ENCODE results near the gene C3orf70.

The C3orf70 gene

DNA sequence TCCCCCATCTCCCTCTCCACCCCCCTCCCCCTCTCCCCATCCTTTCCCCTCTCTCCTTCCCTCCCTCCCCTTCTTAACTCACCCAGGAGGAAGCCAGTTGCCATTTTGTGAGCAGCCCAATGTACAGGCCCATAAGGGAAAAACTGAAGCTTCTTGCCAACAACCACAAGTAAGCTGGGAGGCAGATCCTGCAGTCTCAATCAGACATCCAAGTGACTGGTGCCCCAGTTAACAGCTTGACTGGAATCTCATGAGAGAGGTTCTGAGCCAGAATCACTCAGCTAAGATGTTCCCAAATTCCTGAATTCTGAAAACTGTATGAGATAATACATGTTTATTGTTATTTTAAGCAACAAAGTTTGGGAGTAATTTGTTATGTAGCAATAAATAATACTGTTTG, 90.7 kb downstream of the C3orf70 start:
- TF ChIP-seq Cebpa-rat (IDR thresholded peaks at IDR 0.05): no peak
- Histone ChIP-seq H3K4me3 (no peak overlapping the region), H3K4me2 (no peak overlapping the region), H3K27ac (no peak overlapping the region), H3K27me3 (no peaks in the 10 kb centered on the region), H3K4me1 (peaks cover 3% of the 10 kb centered on the region; the same call in 1 of the 2 replicates), H4K20me1 (no peaks in the 10 kb centered on the region), H3K9ac (no peak overlapping the region), H3K36me3 (0 out of 2 replicates have a peak, but pooled peaks cover 8% of the 10 kb centered on the region), H3K9me3 (peaks cover 30% of the 10 kb centered on the region)

DNA sequence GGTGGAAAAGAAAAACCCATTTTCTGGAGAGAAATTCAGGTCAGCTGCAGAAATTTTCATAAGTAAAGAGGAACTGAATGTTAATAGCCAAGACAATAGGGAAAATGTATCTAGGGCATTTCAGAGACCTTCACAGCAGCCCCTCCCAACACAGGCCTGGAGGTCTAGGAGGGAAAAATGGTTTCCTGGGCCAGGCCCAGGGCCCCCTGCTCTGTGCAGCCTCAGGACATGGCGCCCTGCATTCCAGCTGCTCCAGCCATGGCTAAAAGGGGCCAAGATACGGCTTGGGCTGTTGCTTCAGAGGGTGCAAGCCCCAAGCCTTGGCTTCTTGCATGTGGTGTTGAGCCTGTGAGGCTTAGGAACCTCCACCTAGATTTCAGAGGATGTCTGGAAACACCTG, 92.2 kb downstream of the C3orf70 start:
- Histone ChIP-seq H3K4me2 (no peak overlapping the region), H3K4me1 (peaks cover 3% of the 10 kb centered on the region; the same call in 1 of the 2 replicates), H3K4me3 (no peak overlapping the region), H3K27me3 (no peaks in the 10 kb centered on the region), H3K27ac (no peak overlapping the region), H3K36me3 (peaks cover 13% of the 10 kb centered on the region; the same call in 1 of the 2 replicates), H3K9ac (no peak overlapping the region), H4K20me1 (no peaks in the 10 kb centered on the region), H3K9me3 (peaks cover 35% of the 10 kb centered on the region)
- TF ChIP-seq Cebpa-rat (IDR thresholded peaks at IDR 0.05): no peak

DNA sequence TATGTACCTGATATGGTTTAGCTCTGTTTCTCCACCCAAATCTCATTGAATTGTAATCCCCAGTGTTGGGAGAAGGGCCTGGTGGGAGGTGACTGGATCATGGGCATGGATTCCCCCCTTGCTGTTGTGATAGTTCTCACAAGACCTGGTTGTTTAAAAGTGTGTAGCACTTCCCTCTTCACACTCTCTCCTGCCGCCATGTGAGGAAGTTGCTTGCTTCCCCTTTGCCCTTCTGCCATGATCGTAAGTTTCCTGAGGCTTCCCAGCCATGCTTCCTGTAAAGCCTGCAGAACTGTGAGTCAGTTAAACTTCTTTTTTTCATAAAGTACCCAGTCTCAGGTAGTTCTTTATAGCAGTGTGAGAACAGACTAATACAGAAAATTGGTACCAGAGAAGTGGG, 93.1 kb downstream of the C3orf70 start:
- Histone ChIP-seq H3K4me2 (no peak overlapping the region), H3K4me1 (peaks cover 3% of the 10 kb centered on the region; the same call in 1 of the 2 replicates), H3K36me3 (peaks cover 17% of the 10 kb centered on the region; the same call in 1 of the 2 replicates)

DNA sequence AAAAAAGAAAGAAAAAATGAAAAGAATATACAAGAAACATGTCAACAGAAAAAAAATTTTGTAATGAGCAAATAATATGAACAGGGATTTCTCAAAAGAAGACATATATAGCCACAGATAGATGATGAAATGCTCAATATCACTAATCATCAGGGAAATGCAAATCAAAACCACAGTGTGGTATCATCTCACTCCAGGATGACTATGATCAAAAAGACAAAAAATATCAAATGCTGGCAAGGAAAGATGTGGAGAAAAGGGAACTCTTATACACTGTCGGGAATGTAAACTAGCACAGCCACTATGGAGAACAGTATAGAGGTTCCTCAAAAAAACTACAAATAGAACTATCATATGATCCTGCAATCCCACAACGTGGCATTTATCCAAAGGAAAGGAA, 94.1 kb downstream of the C3orf70 start:
- Histone ChIP-seq H3K27ac (no peak overlapping the region), H3K36me3 (peaks cover 25% of the 10 kb centered on the region), H3K9me3 (peaks cover 35% of the 10 kb centered on the region), H3K4me2 (no peak overlapping the region), H3K4me1 (peaks cover 3% of the 10 kb centered on the region; the same call in 1 of the 2 replicates), H3K9ac (no peak overlapping the region), H3K27me3 (no peaks in the 10 kb centered on the region), H4K20me1 (no peaks in the 10 kb centered on the region), H3K4me3 (no peak overlapping the region)
- TF ChIP-seq Cebpa-rat (IDR thresholded peaks at IDR 0.05): no peak

More for the DNA sequence above, 93.1 kb downstream of the C3orf70 start:
- H3K9ac ChIP-seq: no peak overlapping the region
- no peaks in the 10 kb centered on the region for H3K27me3 ChIP-seq
- TF ChIP-seq Cebpa-rat (IDR thresholded peaks at IDR 0.05): no peak
- peaks cover 35% of the 10 kb centered on the region for H3K9me3 ChIP-seq
- no peak overlapping the region for H3K4me3 ChIP-seq
- no peak overlapping the region for H3K27ac ChIP-seq
- H4K20me1 ChIP-seq: no peaks in the 10 kb centered on the region

DNA sequence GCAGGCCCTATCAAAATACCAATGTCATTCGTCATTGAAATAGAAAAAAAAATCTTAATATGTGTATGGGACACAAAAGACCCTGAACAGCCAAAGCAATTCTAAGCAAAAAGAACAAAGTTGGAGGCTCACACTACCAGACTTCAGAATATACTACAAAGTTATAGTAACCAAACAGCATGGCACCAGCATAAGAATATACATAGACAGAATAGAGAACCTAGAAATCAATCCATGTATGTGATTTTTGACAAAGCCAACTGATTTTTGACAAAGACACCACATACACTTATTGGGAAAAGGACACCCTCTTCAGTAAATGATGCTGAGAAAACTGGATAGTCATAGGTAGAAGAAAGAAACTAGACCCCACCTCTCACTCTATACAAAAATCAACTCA, 95.0 kb downstream of the C3orf70 start:
- peaks cover 3% of the 10 kb centered on the region; the same call in 1 of the 2 replicates for H3K4me1 ChIP-seq
- H3K36me3 ChIP-seq: peaks cover 35% of the 10 kb centered on the region
- no peaks in the 10 kb centered on the region for H3K27me3 ChIP-seq
- H3K4me2 ChIP-seq: no peak overlapping the region
- H3K9me3 ChIP-seq: peaks cover 35% of the 10 kb centered on the region
- no peak overlapping the region for H3K4me3 ChIP-seq
- no peaks in the 10 kb centered on the region for H4K20me1 ChIP-seq
- no peak overlapping the region for H3K9ac ChIP-seq
- no peak overlapping the region for H3K27ac ChIP-seq
- TF ChIP-seq Cebpa-rat (IDR thresholded peaks at IDR 0.05): no peak

DNA sequence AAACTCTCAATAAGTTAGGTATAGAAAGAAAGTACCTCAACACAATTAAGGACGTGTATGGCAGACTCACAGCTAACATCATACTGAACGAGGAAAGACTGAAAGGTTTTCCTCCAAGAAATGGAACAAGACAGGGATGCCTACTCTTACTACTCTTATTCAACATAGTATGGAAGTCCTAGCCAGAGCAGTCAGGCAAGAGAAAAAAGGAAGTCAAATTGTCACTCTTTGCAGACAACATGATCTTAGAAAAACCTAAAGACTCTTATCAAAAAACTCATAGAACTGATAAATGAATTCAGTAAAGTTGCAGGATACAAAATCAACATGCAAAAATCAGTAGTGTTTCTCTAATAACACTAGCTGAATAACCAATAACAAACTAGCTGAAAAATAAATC, 96.0 kb downstream of the C3orf70 start:
- Histone ChIP-seq H3K4me3 (no peak overlapping the region), H3K4me1 (peaks cover 3% of the 10 kb centered on the region; the same call in 1 of the 2 replicates), H4K20me1 (no peaks in the 10 kb centered on the region), H3K36me3 (peaks cover 44% of the 10 kb centered on the region), H3K9me3 (peaks cover 35% of the 10 kb centered on the region), H3K27me3 (no peaks in the 10 kb centered on the region), H3K9ac (no peak overlapping the region), H3K27ac (no peak overlapping the region), H3K4me2 (no peak overlapping the region)
- TF ChIP-seq Cebpa-rat (IDR thresholded peaks at IDR 0.05): no peak

DNA sequence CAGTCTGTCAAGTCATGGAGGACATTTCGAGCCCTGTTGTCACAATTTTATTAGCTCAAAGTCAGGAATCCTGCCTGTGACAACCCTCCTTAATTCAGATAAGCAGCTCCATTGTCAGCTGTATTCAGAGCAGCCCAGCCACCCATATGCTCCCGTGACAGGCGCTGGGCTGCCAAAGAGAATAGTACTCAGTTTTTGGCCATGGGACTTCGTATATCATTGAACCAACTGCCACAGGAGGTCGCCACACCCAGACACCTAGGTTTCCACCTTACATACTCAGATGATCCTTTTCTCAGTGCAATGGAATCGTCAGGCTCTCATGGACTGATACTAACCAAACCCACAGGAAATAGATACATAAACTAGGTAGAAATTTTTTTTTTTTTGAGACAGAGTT, 100.2 kb downstream of the C3orf70 start:
- Histone ChIP-seq H3K4me3 (no peak overlapping the region), H3K36me3 (peaks cover 79% of the 10 kb centered on the region), H3K4me2 (no peak overlapping the region), H3K27me3 (no peaks in the 10 kb centered on the region), H3K27ac (no peak overlapping the region), H3K4me1 (no peaks in the 10 kb centered on the region), H3K9ac (no peak overlapping the region), H3K9me3 (peaks cover 10% of the 10 kb centered on the region), H4K20me1 (no peaks in the 10 kb centered on the region)
- no peak for TF ChIP-seq Cebpa-rat (IDR thresholded peaks at IDR 0.05)

DNA sequence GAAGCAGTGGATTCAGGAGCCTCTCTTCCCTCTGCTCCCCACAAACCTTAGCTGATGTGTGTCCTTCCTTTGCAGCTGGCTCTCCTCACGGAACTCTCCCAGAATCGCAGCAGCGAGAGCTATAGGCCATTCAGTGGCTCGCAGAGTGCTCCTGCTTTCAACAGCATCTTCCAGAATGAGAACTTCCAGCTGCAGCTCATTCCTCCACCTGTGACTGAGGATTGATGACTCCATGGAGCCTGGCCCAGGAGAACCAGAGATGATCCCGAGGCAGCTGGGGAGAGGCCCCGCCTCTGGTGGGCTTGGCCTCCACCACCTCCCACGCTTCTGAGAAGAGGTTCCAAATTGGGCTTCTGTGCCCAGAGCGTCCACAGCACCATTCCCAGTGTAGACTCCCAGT, 101.1 kb downstream of the C3orf70 start:
- Histone ChIP-seq H3K27me3 (no peaks in the 10 kb centered on the region), H3K9ac (no peak overlapping the region), H3K36me3 (peaks cover 86% of the 10 kb centered on the region), H3K4me2 (no peak overlapping the region), H3K27ac (no peak overlapping the region), H3K9me3 (peaks cover 5% of the 10 kb centered on the region; the same call in 1 of the 2 replicates), H3K4me3 (no peak overlapping the region), H3K4me1 (no peaks in the 10 kb centered on the region), H4K20me1 (no peaks in the 10 kb centered on the region)
- TF ChIP-seq Cebpa-rat (IDR thresholded peaks at IDR 0.05): no peak

DNA sequence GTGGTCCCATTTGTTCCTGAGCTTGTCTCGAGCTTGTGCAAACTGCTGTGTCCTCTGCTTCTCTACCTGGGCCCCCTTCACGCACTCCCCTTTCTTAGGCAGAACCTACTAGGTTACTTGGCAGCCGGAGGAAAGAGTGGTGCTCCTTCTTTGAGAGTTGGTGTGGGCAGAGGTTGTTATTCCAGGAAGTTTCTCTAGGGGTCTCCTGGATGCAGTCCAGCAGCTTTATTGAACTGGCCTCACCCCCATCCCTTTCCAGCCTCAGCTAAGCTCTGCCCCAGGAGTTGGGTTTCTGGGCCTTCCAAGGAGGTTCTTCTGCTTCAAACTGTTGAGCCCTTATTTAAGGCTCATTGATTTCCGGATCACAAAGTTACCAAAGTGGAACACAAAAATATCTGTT, 103.2 kb downstream of the C3orf70 start:
- peaks cover 79% of the 10 kb centered on the region for H3K36me3 ChIP-seq
- no peak overlapping the region for H3K27ac ChIP-seq
- no peaks in the 10 kb centered on the region for H4K20me1 ChIP-seq
- no peak overlapping the region for H3K4me3 ChIP-seq
- H3K9ac ChIP-seq: no peak overlapping the region
- H3K27me3 ChIP-seq: no peaks in the 10 kb centered on the region
- H3K4me1 ChIP-seq: no peaks in the 10 kb centered on the region
- no peak overlapping the region for H3K4me2 ChIP-seq
- H3K9me3 ChIP-seq: no peaks in the 10 kb centered on the region
- no peak for TF ChIP-seq Cebpa-rat (IDR thresholded peaks at IDR 0.05)

DNA sequence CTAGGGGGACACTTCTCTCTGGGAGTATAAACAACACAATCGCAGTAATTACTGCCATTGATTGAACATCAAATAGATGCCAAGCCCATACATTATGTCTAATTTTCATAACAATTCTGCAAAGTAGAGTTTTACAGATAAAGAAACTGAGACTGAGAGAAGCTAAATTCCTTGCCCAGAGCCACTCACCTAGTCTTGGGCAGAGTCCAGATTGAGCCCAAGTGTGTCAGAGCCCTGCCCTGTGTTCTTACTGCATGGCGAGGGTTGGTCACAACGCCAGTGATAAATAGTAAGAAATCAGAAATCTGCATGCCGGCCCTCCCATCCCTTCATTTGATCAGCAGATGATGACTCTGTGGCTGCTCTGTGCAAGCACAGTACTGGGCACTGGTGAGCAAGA, 106.3 kb downstream of the C3orf70 start:
- no peak for TF ChIP-seq Cebpa-rat (IDR thresholded peaks at IDR 0.05)
- H3K9ac ChIP-seq: no peak overlapping the region

DNA sequence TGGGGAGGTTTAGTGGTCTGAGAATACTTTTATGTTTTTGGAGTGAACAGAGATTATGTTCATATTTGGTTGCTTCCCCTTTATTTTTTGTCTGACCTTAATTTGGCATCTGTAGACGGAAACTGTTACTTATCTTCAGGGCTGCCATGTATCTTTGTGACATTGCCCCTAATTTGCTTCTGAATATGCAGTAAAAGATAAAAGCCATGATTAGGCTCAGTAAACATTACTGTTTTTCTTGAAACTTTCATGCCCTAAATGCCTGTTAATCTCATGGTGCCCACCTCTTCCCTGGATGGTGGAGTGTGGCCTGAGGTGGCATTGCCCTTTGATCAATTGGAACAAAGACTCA, 106.7 kb downstream of the C3orf70 start:
- Histone ChIP-seq H3K4me2 (no peak overlapping the region), H3K27me3 (no peaks in the 10 kb centered on the region), H3K9ac (no peak overlapping the region), H3K36me3 (peaks cover 45% of the 10 kb centered on the region), H3K4me3 (no peak overlapping the region), H3K9me3 (no peaks in the 10 kb centered on the region), H3K27ac (no peak overlapping the region), H3K4me1 (no peaks in the 10 kb centered on the region), H4K20me1 (no peaks in the 10 kb centered on the region)
- TF ChIP-seq Cebpa-rat (IDR thresholded peaks at IDR 0.05): no peak

More for the DNA sequence above, 106.3 kb downstream of the C3orf70 start:
- no peaks in the 10 kb centered on the region for H3K9me3 ChIP-seq
- H3K4me2 ChIP-seq: no peak overlapping the region
- no peaks in the 10 kb centered on the region for H3K4me1 ChIP-seq
- no peak overlapping the region for H3K4me3 ChIP-seq
- no peak overlapping the region for H3K27ac ChIP-seq
- H4K20me1 ChIP-seq: no peaks in the 10 kb centered on the region
- no peaks in the 10 kb centered on the region for H3K27me3 ChIP-seq
- peaks cover 50% of the 10 kb centered on the region for H3K36me3 ChIP-seq
